ENCODE data around the gene NMT1.

The NMT1 gene

DNA sequence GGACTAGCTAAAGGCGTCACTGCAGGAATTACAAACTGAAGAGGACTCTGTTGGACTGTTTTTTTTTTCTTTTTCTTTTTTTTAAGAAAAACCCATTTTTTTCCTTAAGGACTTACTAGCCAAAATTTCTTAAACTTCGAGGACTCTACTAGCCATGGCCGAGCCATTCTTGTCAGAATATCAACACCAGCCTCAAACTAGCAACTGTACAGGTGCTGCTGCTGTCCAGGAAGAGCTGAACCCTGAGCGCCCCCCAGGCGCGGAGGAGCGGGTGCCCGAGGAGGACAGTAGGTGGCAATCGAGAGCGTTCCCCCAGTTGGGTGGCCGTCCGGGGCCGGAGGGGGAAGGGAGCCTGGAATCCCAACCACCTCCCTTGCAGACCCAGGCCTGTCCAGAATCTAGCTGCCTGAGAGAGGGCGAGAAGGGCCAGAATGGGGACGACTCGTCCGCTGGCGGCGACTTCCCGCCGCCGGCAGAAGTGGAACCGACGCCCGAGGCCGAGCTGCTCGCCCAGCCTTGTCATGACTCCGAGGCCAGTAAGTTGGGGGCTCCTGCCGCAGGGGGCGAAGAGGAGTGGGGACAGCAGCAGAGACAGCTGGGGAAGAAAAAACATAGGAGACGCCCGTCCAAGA lies 88.0 kb downstream of the NMT1 start:
- in situ Hi-C loops (cut with MboI; ENCODE audit: low sequenced_read_pairs) = no loop called here

DNA sequence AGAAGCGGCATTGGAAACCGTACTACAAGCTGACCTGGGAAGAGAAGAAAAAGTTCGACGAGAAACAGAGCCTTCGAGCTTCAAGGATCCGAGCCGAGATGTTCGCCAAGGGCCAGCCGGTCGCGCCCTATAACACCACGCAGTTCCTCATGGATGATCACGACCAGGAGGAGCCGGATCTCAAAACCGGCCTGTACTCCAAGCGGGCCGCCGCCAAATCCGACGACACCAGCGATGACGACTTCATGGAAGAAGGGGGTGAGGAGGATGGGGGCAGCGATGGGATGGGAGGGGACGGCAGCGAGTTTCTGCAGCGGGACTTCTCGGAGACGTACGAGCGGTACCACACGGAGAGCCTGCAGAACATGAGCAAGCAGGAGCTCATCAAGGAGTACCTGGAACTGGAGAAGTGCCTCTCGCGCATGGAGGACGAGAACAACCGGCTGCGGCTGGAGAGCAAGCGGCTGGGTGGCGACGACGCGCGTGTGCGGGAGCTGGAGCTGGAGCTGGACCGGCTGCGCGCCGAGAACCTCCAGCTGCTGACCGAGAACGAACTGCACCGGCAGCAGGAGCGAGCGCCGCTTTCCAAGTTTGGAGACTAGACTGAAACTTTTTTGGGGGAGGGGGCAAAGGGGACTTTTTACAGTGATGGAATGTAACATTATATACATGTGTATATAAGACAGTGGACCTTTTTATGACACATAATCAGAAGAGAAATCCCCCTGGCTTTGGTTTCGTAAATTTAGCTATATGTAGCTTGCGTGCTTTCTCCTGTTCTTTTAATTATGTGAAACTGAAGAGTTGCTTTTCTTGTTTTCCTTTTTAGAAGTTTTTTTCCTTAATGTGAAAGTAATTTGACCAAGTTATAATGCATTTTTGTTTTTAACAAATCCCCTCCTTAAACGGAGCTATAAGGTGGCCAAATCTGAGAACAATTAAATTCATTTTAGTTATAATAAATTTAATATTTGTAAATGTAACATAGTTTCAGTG lies 88.8 kb downstream of the NMT1 start:
- in situ Hi-C loops (cut with MboI; ENCODE audit: low sequenced_read_pairs) = no loop called here

DNA sequence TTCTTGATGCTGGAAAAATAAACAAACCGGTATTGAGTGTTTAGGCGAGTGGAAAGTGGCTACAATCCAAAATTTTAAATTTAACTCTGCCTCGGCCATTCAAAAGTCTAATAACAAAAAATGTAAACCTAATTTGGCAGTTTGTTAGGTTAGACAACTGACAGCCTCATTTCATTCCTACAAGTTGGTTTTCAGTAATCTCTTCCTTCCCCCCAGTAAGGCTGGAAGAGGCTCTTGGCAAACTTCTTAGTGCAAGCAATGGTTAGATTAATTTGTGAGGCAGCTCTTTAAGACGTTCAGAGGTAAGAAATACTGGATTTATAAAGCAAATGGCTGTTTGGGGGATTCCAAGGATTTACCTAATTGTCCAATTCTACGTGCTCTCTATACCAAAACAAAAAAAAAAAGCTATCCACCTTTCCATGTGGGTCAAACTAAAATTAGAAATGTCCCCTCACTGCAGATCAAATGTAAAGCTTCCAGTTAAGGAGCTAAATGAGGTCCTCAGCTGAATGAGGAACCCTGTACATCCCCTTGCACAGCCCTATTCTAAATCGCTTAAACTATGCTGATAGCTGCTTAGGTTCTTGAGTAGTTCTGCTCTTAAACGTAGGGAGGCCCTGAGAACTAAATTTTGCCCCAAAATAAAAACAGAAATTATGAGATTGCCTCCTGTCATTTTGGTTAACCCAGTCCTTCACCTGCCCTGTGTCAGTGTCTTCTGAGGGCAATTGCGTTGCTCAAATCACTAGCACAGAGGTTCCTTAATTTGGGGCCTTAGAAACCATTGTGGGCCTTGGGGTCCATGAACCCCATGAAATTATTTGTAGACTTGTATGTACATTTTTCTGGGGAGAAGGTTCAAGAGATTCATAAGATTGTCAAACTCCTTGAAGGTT lies 90.0 kb downstream of the NMT1 start:
- in situ Hi-C loops (cut with MboI; ENCODE audit: low sequenced_read_pairs) = no loop called here

DNA sequence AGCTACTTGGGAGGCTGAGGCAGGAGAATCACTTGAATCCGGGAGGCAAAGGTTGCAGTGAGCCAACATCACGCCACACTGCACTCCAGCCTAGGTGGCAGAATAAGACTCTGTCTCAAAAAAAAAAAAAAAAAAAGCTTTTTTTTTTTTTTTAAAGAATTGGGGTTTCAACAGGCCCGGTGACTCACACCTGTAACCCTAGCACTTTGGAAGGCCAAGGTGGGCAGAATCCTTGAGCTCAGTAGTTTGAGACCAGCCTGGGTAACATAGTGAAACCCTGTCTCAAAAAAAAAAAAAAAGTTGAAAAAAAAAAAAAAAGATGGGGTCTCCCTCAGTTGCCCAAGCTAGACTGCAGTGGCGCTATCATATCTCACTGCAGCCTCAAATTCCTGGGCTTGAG lies 93.9 kb downstream of the NMT1 start:
- in situ Hi-C loops (cut with MboI; ENCODE audit: low sequenced_read_pairs) = no loop called here

DNA sequence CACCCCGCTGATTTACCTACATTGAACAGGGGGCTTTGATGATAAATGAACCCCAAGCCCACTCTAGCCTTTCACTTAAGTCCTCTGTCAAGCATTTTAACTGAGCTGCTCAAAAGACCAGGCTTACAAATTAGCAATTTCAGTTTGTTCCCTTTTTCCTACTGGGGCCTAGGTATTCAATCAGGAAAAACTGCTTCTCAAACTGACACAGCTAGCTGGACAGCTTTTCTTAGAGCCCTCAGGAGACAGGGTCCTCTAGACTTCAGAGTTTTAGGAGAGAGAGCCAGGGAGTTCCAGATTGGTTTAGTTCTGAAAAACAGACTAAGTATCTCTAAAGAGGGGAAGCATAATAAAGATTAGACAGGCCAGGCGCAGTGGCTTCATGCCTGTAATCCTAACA lies 94.4 kb downstream of the NMT1 start:
- in situ Hi-C loops (cut with MboI; ENCODE audit: low sequenced_read_pairs) = no loop called here

DNA sequence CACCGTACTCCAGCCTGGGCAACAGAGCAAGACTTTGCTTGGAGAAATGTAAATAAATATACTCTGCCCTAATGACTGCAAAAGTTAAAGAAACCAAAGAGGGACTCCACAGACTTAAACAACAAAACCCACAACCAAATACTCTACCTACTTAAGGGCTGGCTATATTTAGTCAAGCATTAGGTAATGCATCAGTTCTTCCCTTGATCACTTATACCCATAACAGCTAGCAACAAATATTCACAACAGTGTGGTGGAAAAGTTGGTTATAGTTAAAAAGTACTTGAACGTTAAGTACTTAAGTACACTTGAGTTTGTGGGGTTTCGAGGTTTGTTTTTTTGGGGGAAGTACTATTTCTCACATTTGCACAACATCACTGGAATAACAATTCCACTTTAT lies 95.1 kb downstream of the NMT1 start:
- in situ Hi-C loops (cut with MboI; ENCODE audit: low sequenced_read_pairs) = no loop called here
